Measurements from ENCODE around the gene UIMC1. TPM values are rescaled to one million over a fixed set of nuclear protein-coding genes. Genes with fewer than 3 reads are reported as not detected.

UIMC1 gene
- total RNA-seq, 2 donors from 2014 or later: 46.6 to 50.8 TPM

GRCh38 chr5:176916337-176916736 is 90.2 kb downstream of the UIMC1 start:
- H3K27me3 ChIP-seq (ENCODE audit: control insufficient read depth, insufficient read depth, low read length, poor library complexity, severe bottlenecking): no peaks in the 10 kb centered on the region
- no peaks in the 10 kb centered on the region for H3K9me3 ChIP-seq (ENCODE audit: control insufficient read depth, low read length)
- no peak for TF ChIP-seq CTCF (conservative IDR thresholded peaks at IDR 0.05)
- H3K9ac ChIP-seq (ENCODE audit: extremely low read depth, low read length, poor library complexity, severe bottlenecking): no peak overlapping the region
- Mint-ChIP-seq H3K4me1 (peaks cover 14% of the 10 kb centered on the region), H3K27me3 (ENCODE audit: insufficient read depth) (no peaks in the 10 kb centered on the region), H3K27ac (no peak overlapping the region), H3K36me3 (ENCODE audit: low read depth) (peaks cover 18% of the 10 kb centered on the region), H3K4me3 (no peak overlapping the region), H3K9me3 (no peaks in the 10 kb centered on the region)
- no peak for DNase-seq
- H3K27ac ChIP-seq (ENCODE audit: low read depth, low read length): no peak overlapping the region
- H3K4me1 ChIP-seq (ENCODE audit: control insufficient read depth, insufficient read depth, low read length): peaks cover 16% of the 10 kb centered on the region
- H3K36me3 ChIP-seq (ENCODE audit: control insufficient read depth, insufficient read depth, low read length): peaks cover 17% of the 10 kb centered on the region
- no peak overlapping the region for H3K4me3 ChIP-seq (ENCODE audit: low read length)

GRCh38 chr5:176915906-176916305 is 90.7 kb downstream of the UIMC1 start:
- no peak overlapping the region for H3K4me3 Mint-ChIP-seq
- H3K36me3 Mint-ChIP-seq (ENCODE audit: low read depth): peaks cover 18% of the 10 kb centered on the region
- Histone ChIP-seq H3K4me3 (ENCODE audit: low read length) (no peak overlapping the region), H3K27me3 (ENCODE audit: control insufficient read depth, insufficient read depth, low read length, poor library complexity, severe bottlenecking) (no peaks in the 10 kb centered on the region), H3K36me3 (ENCODE audit: control insufficient read depth, insufficient read depth, low read length) (peaks cover 17% of the 10 kb centered on the region), H3K9ac (ENCODE audit: extremely low read depth, low read length, poor library complexity, severe bottlenecking) (no peak overlapping the region), H3K4me1 (ENCODE audit: control insufficient read depth, insufficient read depth, low read length) (peaks cover 16% of the 10 kb centered on the region), H3K9me3 (ENCODE audit: control insufficient read depth, low read length) (no peaks in the 10 kb centered on the region), H3K27ac (ENCODE audit: low read depth, low read length) (no peak overlapping the region)
- peaks cover 14% of the 10 kb centered on the region for H3K4me1 Mint-ChIP-seq
- no peak for TF ChIP-seq CTCF (conservative IDR thresholded peaks at IDR 0.05)
- no peaks in the 10 kb centered on the region for H3K27me3 Mint-ChIP-seq (ENCODE audit: insufficient read depth)
- no peak overlapping the region for H3K27ac Mint-ChIP-seq
- 74 to 100% methylated on average over 1 to 2 of the region's 2 CpGs for WGBS, 2 experiments (ENCODE audit: insufficient coverage in 1 of 2, insufficient read length in 1 of 2)
- no peaks in the 10 kb centered on the region for H3K9me3 Mint-ChIP-seq
- DNase-seq: no peak

GRCh38 chr5:176912115-176912514 is 94.5 kb downstream of the UIMC1 start:
- TF ChIP-seq CTCF (conservative IDR thresholded peaks at IDR 0.05): no peak
- Mint-ChIP-seq H3K27ac (no peak overlapping the region), H3K4me3 (no peak overlapping the region), H3K36me3 (ENCODE audit: low read depth) (peaks cover 16% of the 10 kb centered on the region), H3K9me3 (no peaks in the 10 kb centered on the region), H3K4me1 (peaks cover 37% of the 10 kb centered on the region), H3K27me3 (ENCODE audit: insufficient read depth) (no peaks in the 10 kb centered on the region)
- DNase-seq: no peak
- WGBS, 2 experiments (ENCODE audit: insufficient coverage in 1 of 2, insufficient read length in 1 of 2): 82 to 100% methylated on average over 1 to 2 of the region's 2 CpGs
- no peak overlapping the region for H3K27ac ChIP-seq (ENCODE audit: low read depth, low read length)
- peaks cover 26% of the 10 kb centered on the region for H3K4me1 ChIP-seq (ENCODE audit: control insufficient read depth, insufficient read depth, low read length)
- H3K36me3 ChIP-seq (ENCODE audit: control insufficient read depth, insufficient read depth, low read length): peaks cover 27% of the 10 kb centered on the region
- H3K4me3 ChIP-seq (ENCODE audit: low read length): no peak overlapping the region
- no peaks in the 10 kb centered on the region for H3K27me3 ChIP-seq (ENCODE audit: control insufficient read depth, insufficient read depth, low read length, poor library complexity, severe bottlenecking)
- H3K9me3 ChIP-seq (ENCODE audit: control insufficient read depth, low read length): no peaks in the 10 kb centered on the region
- H3K9ac ChIP-seq (ENCODE audit: extremely low read depth, low read length, poor library complexity, severe bottlenecking): no peak overlapping the region
